A549 (cell line): ENCODE data around the gene HSD17B7. TPM values are rescaled to one million over a fixed set of nuclear protein-coding genes. Genes with fewer than 3 reads are reported as not detected.

Experiments
- ATAC-seq, 2 experiments: fragments of 200-7000 bp in 1 of 2; fragments of >200 bp in 1 of 2; cut with Nextera tagmentation in 1 of 2; cut with Tn5 transposase in 1 of 2; 3 replicates each; pipeline versions ENCODE4 v1.8.0 to v1.9.1; 2018 to 2020; ENCODE audit warnings: mild to moderate bottlenecking in 1 of 2, moderate library complexity in 1 of 2
- CTCF ChIA-PET: fragments of 300-600 bp; sonication (Branson Sonifier 250); formaldehyde crosslinking; extraction: SDS; loops from one replicate; lab custom pipeline; 2021; ENCODE audit warnings: antibody characterized with exemption, inconsistent platforms; lab: Yijun Ruan, JAX
- POLR2A ChIA-PET: fragments of 350-600 bp; formaldehyde crosslinking; extraction: SDS; loops from one replicate; lab custom pipeline; 2021; ENCODE audit warnings: antibody characterized with exemption, inconsistent platforms; lab: Yijun Ruan, JAX
- DNase-seq, 2 experiments: peaks; one replicate each; pipeline versions ENCODE4 v3.0.0 to v3.0.0-alpha.2; 2011 to 2016; ENCODE audit warnings: low read depth in 1 of 2, low spot score in 1 of 2
- FAIRE-seq: peaks from 2 replicates; lab custom pipeline; 2011; peaks lifted over from hg19 to GRCh38; lab: Jason Lieb, UNC
- H3K27ac ChIP-seq, 2 experiments: fragments of >200 bp; sonication (Bioruptor Twin); formaldehyde crosslinking; 3 replicates each; pipeline ENCODE4 v1.5.1; 2016 to 2017
- H3K4me1 ChIP-seq: fragments of >200 bp; sonication (Bioruptor Twin); formaldehyde crosslinking; 3 replicates; pipeline ENCODE4 v1.6.1; 2016
- H3K4me2 ChIP-seq: fragments of >200 bp; sonication (Bioruptor Twin); formaldehyde crosslinking; 3 replicates; pipeline ENCODE4 v1.6.1; 2016
- H3K4me3 ChIP-seq: fragments of >200 bp; sonication (Bioruptor Twin); formaldehyde crosslinking; 3 replicates; pipeline ENCODE4 v1.5.1; 2016
- H3K9me3 ChIP-seq: fragments of >200 bp; sonication (Bioruptor Twin); formaldehyde crosslinking; 3 replicates; pipeline ENCODE4 v1.6.1; 2016
- CBX2 ChIP-seq: fragments of 200-600 bp; sonication (generic); IDR thresholded peaks from 2 replicates; pipeline ENCODE4 v1.6.1; 2016; ENCODE audit warnings: low read depth, mild to moderate bottlenecking, borderline replicate concordance
- CEBPB ChIP-seq, 2 experiments: fragments of >200 bp in 1 of 2; sonication (Bioruptor Twin) in 1 of 2; formaldehyde crosslinking in 1 of 2; IDR thresholded peaks; 2 replicates each; pipeline ENCODE4 v1.6.1; 2012 to 2016
- EP300 ChIP-seq, 2 experiments: fragments of >200 bp; sonication (Bioruptor Twin); formaldehyde crosslinking; IDR thresholded peaks; 2 replicates in 1 of 2; 3 replicates in 1 of 2; pipeline ENCODE4 v1.6.1; 2016 to 2017
- HDAC2 ChIP-seq: fragments of 200-600 bp; sonication (generic); IDR thresholded peaks from 2 replicates; pipeline ENCODE4 v1.6.1; 2016
- HOXB5 ChIP-seq: fragments of 250-450 bp; sonication (Bioruptor Pico); IDR thresholded peaks from 2 replicates; pipeline ENCODE4 v1.5.0; 2020; ENCODE audit warnings: mild to moderate bottlenecking, moderate library complexity
- JUN ChIP-seq, 2 experiments: fragments of >200 bp; sonication (Bioruptor Twin); formaldehyde crosslinking; IDR thresholded peaks; 2 replicates in 1 of 2; 3 replicates in 1 of 2; pipeline ENCODE4 v1.6.1; 2016 to 2017
- MAZ ChIP-seq: fragments of 150-350 bp; IDR thresholded peaks from 2 replicates; pipeline ENCODE4 v1.6.1; 2014; ENCODE audit warnings: antibody characterized with exemption, low read depth, low read length, borderline replicate concordance
- MYC ChIP-seq: IDR thresholded peaks from 2 replicates; pipeline ENCODE4 v1.6.1; 2012; ENCODE audit warnings: mild to moderate bottlenecking, inconsistent platforms, low read length, improper control_type of control experiment, borderline replicate concordance
- PHF8 ChIP-seq: fragments of 200-600 bp; sonication (generic); IDR thresholded peaks from 2 replicates; pipeline ENCODE4 v1.6.1; 2016; ENCODE audit warnings: low read depth, mild to moderate bottlenecking, antibody characterized with exemption, moderate library complexity, borderline replicate concordance
- RARB ChIP-seq: fragments of 250-450 bp; sonication (Bioruptor Pico); IDR thresholded peaks from 2 replicates; pipeline ENCODE4 v1.8.0; 2021; ENCODE audit warnings: mild to moderate bottlenecking, moderate library complexity
- RFX5 ChIP-seq: fragments of 450-650 bp; IDR thresholded peaks from 2 replicates; pipeline ENCODE4 v1.7.1; 2014; ENCODE audit warnings: antibody characterized with exemption, mild to moderate bottlenecking, moderate library complexity
- RNF2 ChIP-seq: fragments of 200-600 bp; sonication (generic); IDR thresholded peaks from 2 replicates; pipeline ENCODE4 v1.6.1; 2016; ENCODE audit warnings: low read depth, mild to moderate bottlenecking, antibody characterized with exemption, moderate library complexity, borderline replicate concordance
- SMC3 ChIP-seq: fragments of >200 bp; sonication (Bioruptor Twin); formaldehyde crosslinking; IDR thresholded peaks from 3 replicates; pipeline ENCODE4 v1.6.1; 2018; ENCODE audit warnings: inconsistent platforms
- SREBF2 ChIP-seq: fragments of 450-650 bp; IDR thresholded peaks from 2 replicates; pipeline ENCODE4 v1.6.1; 2014; ENCODE audit warnings: mild to moderate bottlenecking, moderate library complexity
- TP53 ChIP-seq: fragments of 250-450 bp; sonication (Bioruptor Pico); IDR thresholded peaks from 2 replicates; pipeline ENCODE4 v1.5.0; 2021; ENCODE audit warnings: mild to moderate bottlenecking, moderate library complexity
- ZNF302 ChIP-seq: fragments of 250-450 bp; sonication (Bioruptor Pico); IDR thresholded peaks from 2 replicates; pipeline ENCODE4 v1.9.0; 2021; ENCODE audit warnings: inconsistent platforms, mild to moderate bottlenecking, moderate library complexity
- WGBS: methylation state at CpG from one replicate; pipeline ENCODE4 v1.1.6; 2017; ENCODE audit errors: missing lambda C conversion rate; 5-methylcytosine and 5-hydroxymethylcytosine counted together
- polyA plus RNA-seq, 4 experiments: library from polyadenylated mRNA; depleted of rRNA in 3 of 4; stranded (reverse); fragments of >200 nt; fragmentation: RNase III in 1 of 4; extraction: RNeasy Plus Mini Kit Qiagen cat#74134 plus additional on column Dnase treatment in 1 of 4; gene quantifications; 2 replicates in 3 of 4; 3 replicates in 1 of 4; pipeline ENCODE4 v1.2.3, GENCODE V29; 2011 to 2017
- TF ChIP-seq, protein P1 (sequence below): IDR thresholded peaks from 2 replicates; pipeline ENCODE4 v1.6.1; 2012; ENCODE audit warnings: low read depth, borderline replicate concordance
- TF ChIP-seq, protein P2 (sequence below): fragments of >200 bp; sonication (Bioruptor Twin); formaldehyde crosslinking; IDR thresholded peaks from 3 replicates; pipeline ENCODE4 v1.6.1; 2016
- TF ChIP-seq, protein P3 (sequence below): fragments of 150-350 bp; IDR thresholded peaks from 2 replicates; pipeline ENCODE4 v1.6.1; 2014; ENCODE audit warnings: low read depth, mild to moderate bottlenecking, low read length
- TF ChIP-seq, protein P4 (sequence below): fragments of 250-450 bp; sonication (Bioruptor Pico); IDR thresholded peaks from 2 replicates; pipeline ENCODE4 v1.5.0; 2020; ENCODE audit warnings: low read depth, mild to moderate bottlenecking, moderate library complexity

The HSD17B7 gene
- polyA plus RNA-seq, 2 of the 4 experiments (the other 2 are of a cell fraction) = 14.0 to 22.1 TPM

DNA sequence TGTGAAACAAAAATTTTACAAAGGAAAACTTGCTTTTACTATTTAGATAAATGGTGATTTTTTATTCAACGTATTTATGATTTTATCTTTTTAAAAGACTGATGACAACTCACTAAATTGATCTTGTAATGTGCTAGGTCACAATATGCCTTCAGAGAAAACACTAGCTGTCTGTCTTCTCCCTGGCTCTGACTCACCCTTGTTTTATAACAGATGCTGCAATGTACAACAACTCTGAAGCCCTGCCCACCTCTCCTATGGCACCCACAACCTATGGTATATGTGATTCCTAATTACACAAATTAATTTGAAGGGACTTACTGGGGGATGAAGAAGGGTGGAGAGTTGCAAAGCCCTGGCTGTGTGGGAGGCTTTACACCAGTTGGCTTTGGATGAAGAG lies 24.7 kb upstream of the HSD17B7 start:
- FAIRE-seq = no peak
- no peaks in the 10 kb centered on the region for H3K4me1 ChIP-seq
- TF ChIP-seq, protein P1, sequence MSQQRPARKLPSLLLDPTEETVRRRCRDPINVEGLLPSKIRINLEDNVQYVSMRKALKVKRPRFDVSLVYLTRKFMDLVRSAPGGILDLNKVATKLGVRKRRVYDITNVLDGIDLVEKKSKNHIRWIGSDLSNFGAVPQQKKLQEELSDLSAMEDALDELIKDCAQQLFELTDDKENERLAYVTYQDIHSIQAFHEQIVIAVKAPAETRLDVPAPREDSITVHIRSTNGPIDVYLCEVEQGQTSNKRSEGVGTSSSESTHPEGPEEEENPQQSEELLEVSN = no peak
- no peak for TF ChIP-seq ZNF302 (CRISPR knock-in tag)
- no peak for TF ChIP-seq RARB (CRISPR knock-in tag)
- TF ChIP-seq SMC3 = no peak
- no peak for TF ChIP-seq EP300 (IDR thresholded peaks at IDR 0.05)
- no peak for TF ChIP-seq MAZ
- 13% methylated on average over 1 of the region's 1 CpG for WGBS
- ATAC-seq = no peak
- no peak overlapping the region for H3K27ac ChIP-seq
- no peak overlapping the region for H3K4me3 ChIP-seq
- H3K9me3 ChIP-seq = no peaks in the 10 kb centered on the region
- no peak overlapping the region for H3K4me2 ChIP-seq
- ChIA-PET CTCF (no interaction called here), POLR2A (no interaction called here)
- no peak for DNase-seq

DNA sequence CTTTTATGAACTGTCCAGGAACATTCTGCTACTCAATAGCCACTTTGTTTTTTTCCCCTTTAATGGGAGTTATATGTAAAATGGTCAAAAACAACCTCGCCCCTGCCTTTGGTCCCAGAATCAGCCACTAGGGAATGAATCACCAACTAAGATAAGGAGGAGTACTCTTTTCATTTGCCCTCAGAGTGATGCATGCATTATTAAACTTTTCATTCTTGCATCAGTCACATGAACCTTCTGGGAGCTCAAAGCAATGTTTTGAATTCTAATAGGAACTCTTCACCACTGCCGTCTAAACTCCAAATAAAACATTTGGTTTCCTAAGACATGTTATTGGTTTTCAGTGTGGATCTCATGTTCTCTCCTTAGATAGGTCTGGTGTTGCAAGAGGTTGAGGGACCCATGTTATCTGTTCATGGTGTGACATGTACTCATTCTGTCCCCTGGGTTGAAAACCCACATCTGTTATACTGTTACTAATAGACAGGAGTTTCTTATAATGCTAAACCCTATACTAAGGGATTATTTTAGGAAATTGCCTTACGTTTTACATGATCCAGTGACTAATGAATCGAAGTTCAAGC lies 17.8 kb upstream of the HSD17B7 start:
- ChIA-PET POLR2A (no interaction called here), CTCF (no interaction called here)
- Histone ChIP-seq H3K4me2 (no peak overlapping the region), H3K9me3 (no peaks in the 10 kb centered on the region)
- TF ChIP-seq EP300 (IDR thresholded peaks at IDR 0.05) (no peak), JUN (IDR thresholded peaks at IDR 0.05) (no peak), RFX5 (no peak), SREBF2 (no peak), MYC (no peak)
- TF ChIP-seq, all 56 proteins: peak for 0
- no peak for DNase-seq
- 39% methylated on average over 4 of the region's 4 CpGs for WGBS
- Histone ChIP-seq H3K4me1 (no peaks in the 10 kb centered on the region), H3K27ac (no peak overlapping the region), H3K4me3 (no peak overlapping the region)
- no peak for ATAC-seq
- FAIRE-seq = no peak

DNA sequence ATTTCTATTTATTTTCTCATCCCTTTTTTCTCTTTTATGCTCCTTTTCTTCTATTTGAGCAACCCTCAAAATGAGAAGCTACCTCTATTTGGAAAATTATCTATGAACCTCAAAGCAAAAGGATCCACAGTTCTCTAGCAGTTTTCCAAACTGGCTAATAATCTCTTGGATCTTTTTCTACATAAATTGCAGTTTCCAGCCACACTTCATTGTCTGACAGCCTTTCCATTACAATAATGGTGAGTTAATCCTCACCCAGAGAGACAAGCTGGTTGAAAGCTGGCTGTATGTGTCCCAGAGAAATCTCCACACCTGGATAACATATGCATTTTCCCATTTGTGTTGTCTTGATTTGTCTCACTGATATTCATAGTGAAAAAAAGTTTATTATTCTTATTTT lies 16.5 kb upstream of the HSD17B7 start:
- H3K4me2 ChIP-seq = no peak overlapping the region
- H3K4me1 ChIP-seq = no peaks in the 10 kb centered on the region
- DNase-seq (no peak), ATAC-seq (no peak), FAIRE-seq (no peak)
- no peaks in the 10 kb centered on the region for H3K9me3 ChIP-seq
- ChIA-PET POLR2A (no interaction called here), CTCF (no interaction called here)
- H3K27ac ChIP-seq = no peak overlapping the region
- no peak overlapping the region for H3K4me3 ChIP-seq
- TF ChIP-seq PHF8 (no peak), RARB (CRISPR knock-in tag) (no peak), TP53 (CRISPR knock-in tag) (no peak), JUN (IDR thresholded peaks at IDR 0.05) (no peak), HOXB5 (no peak), CEBPB (IDR thresholded peaks at IDR 0.05) (no peak), RNF2 (no peak), HDAC2 (no peak), CBX2 (no peak)
- TF ChIP-seq, protein P2, sequence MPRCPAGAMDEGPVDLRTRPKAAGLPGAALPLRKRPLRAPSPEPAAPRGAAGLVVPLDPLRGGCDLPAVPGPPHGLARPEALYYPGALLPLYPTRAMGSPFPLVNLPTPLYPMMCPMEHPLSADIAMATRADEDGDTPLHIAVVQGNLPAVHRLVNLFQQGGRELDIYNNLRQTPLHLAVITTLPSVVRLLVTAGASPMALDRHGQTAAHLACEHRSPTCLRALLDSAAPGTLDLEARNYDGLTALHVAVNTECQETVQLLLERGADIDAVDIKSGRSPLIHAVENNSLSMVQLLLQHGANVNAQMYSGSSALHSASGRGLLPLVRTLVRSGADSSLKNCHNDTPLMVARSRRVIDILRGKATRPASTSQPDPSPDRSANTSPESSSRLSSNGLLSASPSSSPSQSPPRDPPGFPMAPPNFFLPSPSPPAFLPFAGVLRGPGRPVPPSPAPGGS = no peak
- TF ChIP-seq, protein P3, sequence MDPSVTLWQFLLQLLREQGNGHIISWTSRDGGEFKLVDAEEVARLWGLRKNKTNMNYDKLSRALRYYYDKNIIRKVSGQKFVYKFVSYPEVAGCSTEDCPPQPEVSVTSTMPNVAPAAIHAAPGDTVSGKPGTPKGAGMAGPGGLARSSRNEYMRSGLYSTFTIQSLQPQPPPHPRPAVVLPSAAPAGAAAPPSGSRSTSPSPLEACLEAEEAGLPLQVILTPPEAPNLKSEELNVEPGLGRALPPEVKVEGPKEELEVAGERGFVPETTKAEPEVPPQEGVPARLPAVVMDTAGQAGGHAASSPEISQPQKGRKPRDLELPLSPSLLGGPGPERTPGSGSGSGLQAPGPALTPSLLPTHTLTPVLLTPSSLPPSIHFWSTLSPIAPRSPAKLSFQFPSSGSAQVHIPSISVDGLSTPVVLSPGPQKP = no peak
- TF ChIP-seq, protein P4, sequence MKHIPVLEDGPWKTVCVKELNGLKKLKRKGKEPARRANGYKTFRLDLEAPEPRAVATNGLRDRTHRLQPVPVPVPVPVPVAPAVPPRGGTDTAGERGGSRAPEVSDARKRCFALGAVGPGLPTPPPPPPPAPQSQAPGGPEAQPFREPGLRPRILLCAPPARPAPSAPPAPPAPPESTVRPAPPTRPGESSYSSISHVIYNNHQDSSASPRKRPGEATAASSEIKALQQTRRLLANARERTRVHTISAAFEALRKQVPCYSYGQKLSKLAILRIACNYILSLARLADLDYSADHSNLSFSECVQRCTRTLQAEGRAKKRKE = no peak
